GM12892 (cell line): ENCODE results near the gene HMCN1.

Experiments used
- POLR2A ChIP-seq: IDR thresholded peaks from 2 replicates; pipeline ENCODE4 v1.6.1; 2011; ENCODE audit warnings: low read depth, low read length, control low read depth
- POLR2AphosphoS5 ChIP-seq: IDR thresholded peaks from 2 replicates; pipeline ENCODE4 v1.6.1; 2011; ENCODE audit warnings: low read depth, low read length, control low read depth
- TAF1 ChIP-seq: IDR thresholded peaks from 2 replicates; pipeline ENCODE4 v1.6.1; 2011; ENCODE audit warnings: low read depth, mild to moderate bottlenecking, control low read depth, low read length, borderline replicate concordance

DNA sequence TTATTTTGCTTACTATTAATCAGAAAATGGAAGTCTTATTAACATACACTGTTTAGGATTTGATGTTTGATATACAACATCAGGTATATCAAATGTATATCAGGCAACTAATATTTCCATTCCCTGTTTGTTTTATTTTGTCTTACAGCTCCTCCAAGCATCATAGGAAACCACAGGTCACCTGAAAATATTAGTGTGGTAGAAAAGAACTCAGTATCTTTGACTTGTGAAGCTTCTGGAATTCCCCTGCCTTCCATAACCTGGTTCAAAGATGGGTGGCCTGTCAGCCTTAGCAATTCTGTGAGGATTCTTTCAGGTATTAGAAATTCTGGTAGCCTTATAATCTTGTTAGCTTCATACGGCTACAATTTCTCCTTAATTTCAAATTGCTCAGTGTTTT lies 322.9 kb downstream of the HMCN1 start:
- TF ChIP-seq POLR2AphosphoS5 (no peak), TAF1 (no peak), POLR2A (no peak)
